ENCODE measurements around the gene MT2A.

Gene MT2A

GRCh38 chr16:56593573-56594291 lies 14.7 kb upstream of the MT2A start:
- no peak for TF ChIP-seq RAD21 (IDR thresholded peaks at IDR 0.05; ENCODE audit: low read depth)
- TF ChIP-seq NFIC (IDR thresholded peaks at IDR 0.05), result no peak
- no peak for TF ChIP-seq TEAD4 (IDR thresholded peaks at IDR 0.05)
- TF ChIP-seq EP300 (IDR thresholded peaks at IDR 0.05; ENCODE audit: borderline replicate concordance), result no peak
- TF ChIP-seq YY1 (IDR thresholded peaks at IDR 0.05; ENCODE audit: low read depth), result no peak
- no peak for TF ChIP-seq EGR1 (IDR thresholded peaks at IDR 0.05)
- TF ChIP-seq CEBPB (IDR thresholded peaks at IDR 0.05), result no peak
- no peak for TF ChIP-seq FOXM1 (IDR thresholded peaks at IDR 0.05; ENCODE audit: borderline replicate concordance, low read depth)
- no peak for TF ChIP-seq TCF12 (IDR thresholded peaks at IDR 0.05; ENCODE audit: low read depth)
- no peak for TF ChIP-seq ZBTB7A (IDR thresholded peaks at IDR 0.05; ENCODE audit: low read depth)
- TF ChIP-seq, protein P1, sequence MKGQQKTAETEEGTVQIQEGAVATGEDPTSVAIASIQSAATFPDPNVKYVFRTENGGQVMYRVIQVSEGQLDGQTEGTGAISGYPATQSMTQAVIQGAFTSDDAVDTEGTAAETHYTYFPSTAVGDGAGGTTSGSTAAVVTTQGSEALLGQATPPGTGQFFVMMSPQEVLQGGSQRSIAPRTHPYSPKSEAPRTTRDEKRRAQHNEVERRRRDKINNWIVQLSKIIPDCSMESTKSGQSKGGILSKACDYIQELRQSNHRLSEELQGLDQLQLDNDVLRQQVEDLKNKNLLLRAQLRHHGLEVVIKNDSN (IDR thresholded peaks at IDR 0.05), result no peak
- TF ChIP-seq, protein P2, sequence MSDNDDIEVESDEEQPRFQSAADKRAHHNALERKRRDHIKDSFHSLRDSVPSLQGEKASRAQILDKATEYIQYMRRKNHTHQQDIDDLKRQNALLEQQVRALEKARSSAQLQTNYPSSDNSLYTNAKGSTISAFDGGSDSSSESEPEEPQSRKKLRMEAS (IDR thresholded peaks at IDR 0.05), result no peak
- TF ChIP-seq REST (IDR thresholded peaks at IDR 0.05; ENCODE audit: low read depth), result no peak
- no peak for TF ChIP-seq TAF1 (IDR thresholded peaks at IDR 0.05; ENCODE audit: low read depth)
- TF ChIP-seq CREB1 (IDR thresholded peaks at IDR 0.05; ENCODE audit: low read depth), result no peak

DNA sequence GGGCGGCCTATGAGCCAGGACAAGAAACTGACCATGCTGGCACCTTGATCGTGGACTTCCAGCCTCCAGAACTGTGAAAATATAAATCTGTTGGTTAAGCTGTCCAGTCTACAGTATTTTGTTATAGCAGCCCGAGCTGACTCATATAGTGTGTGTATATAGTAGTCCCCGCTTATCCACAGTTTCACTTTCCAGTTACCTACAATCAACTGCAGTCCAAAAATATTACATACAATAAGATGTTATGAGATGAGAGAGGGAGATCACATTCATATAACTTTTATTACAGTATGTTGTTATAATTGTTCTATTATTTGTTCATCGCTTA lies 14.1 kb upstream of the MT2A start:
- TF ChIP-seq RAD21 (IDR thresholded peaks at IDR 0.05; ENCODE audit: low read depth), result no peak
- no peak for TF ChIP-seq CEBPB (IDR thresholded peaks at IDR 0.05)
- no peak for TF ChIP-seq YY1 (IDR thresholded peaks at IDR 0.05; ENCODE audit: low read depth)
- no peak for TF ChIP-seq TCF12 (IDR thresholded peaks at IDR 0.05; ENCODE audit: low read depth)
- no peak for TF ChIP-seq TAF1 (IDR thresholded peaks at IDR 0.05; ENCODE audit: low read depth)
- TF ChIP-seq REST (IDR thresholded peaks at IDR 0.05; ENCODE audit: low read depth), result no peak

GRCh38 chr16:56600398-56600999 lies 7.9 kb upstream of the MT2A start:
- no peak for TF ChIP-seq FOXM1 (IDR thresholded peaks at IDR 0.05; ENCODE audit: borderline replicate concordance, low read depth)
- no peak for TF ChIP-seq TEAD4 (IDR thresholded peaks at IDR 0.05)
- no peak for TF ChIP-seq TCF12 (IDR thresholded peaks at IDR 0.05; ENCODE audit: low read depth)
- TF ChIP-seq TAF1 (IDR thresholded peaks at IDR 0.05; ENCODE audit: low read depth), result no peak
- peak; percentile 40; the same call in 1 of the 2 replicates for TF ChIP-seq YY1 (IDR thresholded peaks at IDR 0.05; ENCODE audit: low read depth)
- TF ChIP-seq, protein P1 (IDR thresholded peaks at IDR 0.05), result no peak
- no peak for TF ChIP-seq CEBPB (IDR thresholded peaks at IDR 0.05)
- no peak for TF ChIP-seq EGR1 (IDR thresholded peaks at IDR 0.05)
- TF ChIP-seq, protein P2 (IDR thresholded peaks at IDR 0.05), result no peak
- peak; percentile 62 for TF ChIP-seq RAD21 (IDR thresholded peaks at IDR 0.05; ENCODE audit: low read depth)

DNA sequence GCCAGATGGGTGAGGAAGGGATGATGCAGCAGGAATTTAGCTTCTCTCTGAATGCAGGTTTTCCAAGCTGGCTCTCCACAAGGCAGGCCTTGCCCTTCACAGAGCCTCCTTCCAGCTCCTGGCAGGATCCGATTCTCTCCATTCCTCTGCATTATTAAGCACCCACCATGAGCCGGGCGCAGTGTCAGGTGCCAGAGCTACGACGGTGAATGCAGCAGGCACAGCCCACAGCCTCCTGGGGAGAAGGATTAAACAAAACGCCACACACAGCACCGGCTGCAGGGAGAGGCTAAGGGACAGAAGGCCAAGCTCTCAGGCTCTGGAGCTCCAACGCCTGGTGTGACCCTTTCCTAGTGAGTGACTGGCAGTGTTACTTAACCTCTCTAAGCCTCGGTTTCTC lies 7.1 kb upstream of the MT2A start:
- TF ChIP-seq, protein P2 (IDR thresholded peaks at IDR 0.05), result no peak
- TF ChIP-seq RAD21 (IDR thresholded peaks at IDR 0.05; ENCODE audit: low read depth) (no peak), REST (IDR thresholded peaks at IDR 0.05; ENCODE audit: low read depth) (no peak), ZBTB7A (IDR thresholded peaks at IDR 0.05; ENCODE audit: low read depth) (no peak), CEBPB (IDR thresholded peaks at IDR 0.05) (no peak), YY1 (IDR thresholded peaks at IDR 0.05; ENCODE audit: low read depth) (no peak), TCF12 (IDR thresholded peaks at IDR 0.05; ENCODE audit: low read depth) (no peak), CREB1 (IDR thresholded peaks at IDR 0.05; ENCODE audit: low read depth) (no peak)
